ENCODE results near the gene NAALADL2. TPM values are rescaled to one million over a fixed set of nuclear protein-coding genes. Genes with fewer than 3 reads are reported as not detected.

NAALADL2 gene
- total RNA-seq, 1 donor from 2014 or later = 2.9 TPM

DNA sequence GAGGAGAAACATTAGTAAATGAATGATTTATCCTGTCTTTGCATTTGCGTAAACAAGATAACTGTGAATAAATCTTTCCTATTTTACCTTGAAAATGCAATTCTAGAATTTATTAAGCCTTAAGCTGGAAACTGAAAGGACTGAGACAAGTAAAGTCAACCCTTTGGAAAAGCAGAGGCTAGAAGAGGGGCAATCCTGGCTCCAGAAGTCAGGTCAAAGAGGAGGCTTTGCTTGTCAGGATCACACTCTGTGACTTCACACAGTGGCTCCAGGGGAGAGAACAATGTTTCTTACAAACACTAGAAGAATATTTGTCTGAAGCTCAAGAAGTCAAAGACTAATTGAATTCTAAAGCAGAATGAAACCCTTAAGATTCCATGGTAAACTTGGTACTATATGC, 530.4 kb downstream of the NAALADL2 start:
- TF ChIP-seq, protein P1, sequence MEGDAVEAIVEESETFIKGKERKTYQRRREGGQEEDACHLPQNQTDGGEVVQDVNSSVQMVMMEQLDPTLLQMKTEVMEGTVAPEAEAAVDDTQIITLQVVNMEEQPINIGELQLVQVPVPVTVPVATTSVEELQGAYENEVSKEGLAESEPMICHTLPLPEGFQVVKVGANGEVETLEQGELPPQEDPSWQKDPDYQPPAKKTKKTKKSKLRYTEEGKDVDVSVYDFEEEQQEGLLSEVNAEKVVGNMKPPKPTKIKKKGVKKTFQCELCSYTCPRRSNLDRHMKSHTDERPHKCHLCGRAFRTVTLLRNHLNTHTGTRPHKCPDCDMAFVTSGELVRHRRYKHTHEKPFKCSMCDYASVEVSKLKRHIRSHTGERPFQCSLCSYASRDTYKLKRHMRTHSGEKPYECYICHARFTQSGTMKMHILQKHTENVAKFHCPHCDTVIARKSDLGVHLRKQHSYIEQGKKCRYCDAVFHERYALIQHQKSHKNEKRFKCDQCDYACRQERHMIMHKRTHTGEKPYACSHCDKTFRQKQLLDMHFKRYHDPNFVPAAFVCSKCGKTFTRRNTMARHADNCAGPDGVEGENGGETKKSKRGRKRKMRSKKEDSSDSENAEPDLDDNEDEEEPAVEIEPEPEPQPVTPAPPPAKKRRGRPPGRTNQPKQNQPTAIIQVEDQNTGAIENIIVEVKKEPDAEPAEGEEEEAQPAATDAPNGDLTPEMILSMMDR (conservative IDR thresholded peaks at IDR 0.05; ENCODE audit: low read depth, low read length) = no peak
- no peak overlapping the region for H3K4me3 ChIP-seq (ENCODE audit: low read depth, low read length)
- DNase-seq (ENCODE audit: low read depth) = no peak

DNA sequence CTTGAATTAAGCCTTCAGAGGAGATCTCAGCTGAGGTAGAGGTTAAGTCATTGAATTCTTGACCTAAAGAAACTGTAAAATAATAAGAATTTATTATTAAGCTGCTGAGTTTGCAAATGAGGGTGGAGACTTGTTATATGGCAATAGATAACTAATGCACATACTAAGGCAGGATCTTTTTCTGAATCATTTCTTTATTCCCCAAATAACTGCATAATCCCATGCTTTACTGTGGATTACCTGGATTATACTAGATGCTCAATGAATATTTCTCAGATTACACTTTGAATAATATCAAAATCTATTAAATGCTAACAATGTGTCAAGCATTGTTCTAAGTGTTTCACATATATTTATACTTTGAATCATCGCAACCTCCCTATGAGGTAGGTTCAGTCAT, 532.5 kb downstream of the NAALADL2 start:
- TF ChIP-seq, protein P1 (conservative IDR thresholded peaks at IDR 0.05; ENCODE audit: low read depth, low read length) = no peak
- DNase-seq (ENCODE audit: low read depth) = no peak
- H3K4me3 ChIP-seq (ENCODE audit: low read depth, low read length) = no peak overlapping the region

DNA sequence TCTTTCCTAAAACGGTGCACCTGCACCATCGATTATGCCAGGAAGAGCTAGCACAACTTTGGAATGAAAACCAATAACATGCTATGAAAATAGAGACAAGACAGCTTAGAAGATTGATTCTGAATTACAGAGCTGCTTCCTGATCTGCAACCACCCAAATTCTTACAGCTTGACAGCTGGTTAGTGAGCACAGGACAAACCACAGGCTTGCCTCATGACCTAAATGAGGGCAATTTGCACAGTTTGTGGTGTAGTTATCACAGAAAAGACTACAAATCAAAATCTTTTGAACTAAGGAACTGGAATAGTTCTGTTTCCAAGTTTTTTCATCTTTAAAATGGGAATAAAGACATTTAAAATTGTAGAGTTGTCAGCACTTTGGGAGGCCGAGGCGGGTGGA, 533.5 kb downstream of the NAALADL2 start:
- no peak for DNase-seq (ENCODE audit: low read depth)

DNA sequence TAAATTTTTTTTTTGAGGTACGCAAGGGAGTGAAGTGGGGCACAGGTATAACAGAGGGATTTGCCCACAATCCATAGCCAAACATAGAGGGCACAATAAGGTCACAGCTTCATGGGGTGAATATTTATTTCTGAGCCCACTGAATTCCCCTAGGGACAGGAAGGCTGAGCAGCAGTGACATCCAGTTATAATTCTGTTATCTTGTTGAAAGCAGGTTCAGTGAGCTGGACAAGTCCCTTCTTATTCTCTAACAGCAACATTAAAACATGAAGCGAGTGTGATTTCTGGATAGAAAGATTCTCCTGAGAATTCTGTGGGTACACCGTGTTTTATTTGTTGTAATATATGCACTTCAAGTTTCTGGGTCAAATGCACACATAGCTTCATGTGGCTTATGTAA, 538.2 kb downstream of the NAALADL2 start:
- TF ChIP-seq, protein P1 (conservative IDR thresholded peaks at IDR 0.05; ENCODE audit: low read depth, low read length) = no peak
- no peak for DNase-seq (ENCODE audit: low read depth)
- H3K4me3 ChIP-seq (ENCODE audit: low read depth, low read length) = no peak overlapping the region

More for the DNA sequence above, 533.5 kb downstream of the NAALADL2 start:
- H3K4me3 ChIP-seq (ENCODE audit: low read depth, low read length) = no peak overlapping the region
- TF ChIP-seq, protein P1 (conservative IDR thresholded peaks at IDR 0.05; ENCODE audit: low read depth, low read length) = no peak

DNA sequence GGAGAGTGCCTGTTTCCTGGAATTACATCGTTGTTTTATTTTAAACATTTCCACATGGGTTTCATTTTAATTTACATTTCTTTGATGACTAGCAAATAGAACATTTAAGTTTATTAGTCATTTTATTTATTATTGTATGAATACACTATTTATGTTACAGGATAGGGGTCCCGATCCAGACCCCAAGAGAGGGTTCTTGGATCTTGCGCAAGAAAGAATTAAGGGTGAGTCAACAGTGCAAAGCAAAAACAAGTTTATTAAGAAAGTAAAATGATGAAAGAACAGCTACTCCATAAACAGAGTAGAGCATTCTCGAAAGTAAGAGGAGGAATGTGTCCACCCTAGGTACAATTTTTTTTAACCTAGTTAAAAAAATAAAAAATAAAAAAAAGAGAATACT, 539.5 kb downstream of the NAALADL2 start:
- H3K4me3 ChIP-seq (ENCODE audit: low read depth, low read length) = no peak overlapping the region
- TF ChIP-seq, protein P1 (conservative IDR thresholded peaks at IDR 0.05; ENCODE audit: low read depth, low read length) = no peak
- no peak for DNase-seq (ENCODE audit: low read depth)

DNA sequence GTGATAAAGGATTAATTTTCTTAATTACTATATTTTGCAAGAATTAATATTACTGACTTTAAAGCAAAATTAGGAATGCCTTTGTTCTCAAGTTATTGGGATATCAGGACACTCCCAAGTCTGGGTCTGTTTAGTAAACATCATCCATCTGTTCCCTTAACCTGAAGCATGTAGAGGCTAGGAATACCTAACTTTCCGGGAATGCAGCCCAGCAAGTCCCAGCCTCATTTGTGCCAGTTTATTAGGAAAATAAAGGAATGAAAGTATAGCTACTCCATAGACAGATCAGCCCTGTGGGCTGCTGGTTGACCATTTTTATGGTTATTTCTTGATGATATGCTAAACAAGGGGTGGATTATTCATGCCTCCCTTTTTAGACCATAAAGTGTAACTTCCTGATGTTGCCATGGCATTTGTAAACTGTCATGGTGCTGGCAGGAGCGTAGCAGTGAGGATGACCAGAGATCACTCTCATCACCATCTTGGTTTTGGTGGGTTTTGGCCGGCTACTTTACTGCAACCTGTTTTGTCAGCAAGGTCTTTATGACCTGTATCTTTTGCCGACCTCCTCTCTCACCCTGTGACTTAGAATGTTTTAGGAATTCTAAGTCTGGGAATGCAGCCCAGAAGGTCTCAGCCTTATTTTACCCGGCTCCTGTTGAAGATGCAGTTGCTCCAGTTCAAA, 540.2 kb downstream of the NAALADL2 start:
- TF ChIP-seq, protein P1 (conservative IDR thresholded peaks at IDR 0.05; ENCODE audit: low read depth, low read length) = no peak
- H3K4me3 ChIP-seq (ENCODE audit: low read depth, low read length) = no peak overlapping the region
- no peak for DNase-seq (ENCODE audit: low read depth)

DNA sequence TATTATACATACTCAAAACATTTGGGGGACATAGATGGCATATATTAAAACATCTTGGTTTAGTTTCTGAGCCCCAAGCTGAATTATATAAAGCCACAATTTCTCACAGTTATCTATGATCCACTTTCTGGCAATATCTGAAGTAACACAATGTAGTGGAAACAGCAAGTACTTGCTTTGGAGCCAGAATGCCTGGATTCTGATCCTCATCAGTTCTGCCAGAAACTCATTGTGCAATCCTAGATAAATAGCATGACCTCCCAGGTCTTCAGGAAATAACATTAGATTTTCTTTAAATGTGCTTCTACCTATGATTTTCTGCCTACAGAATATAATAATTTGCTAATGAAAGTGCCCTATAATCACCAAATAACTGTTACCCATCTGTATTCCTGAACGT, 544.9 kb downstream of the NAALADL2 start:
- no peak for DNase-seq (ENCODE audit: low read depth)
- TF ChIP-seq, protein P1 (conservative IDR thresholded peaks at IDR 0.05; ENCODE audit: low read depth, low read length) = no peak
- H3K4me3 ChIP-seq (ENCODE audit: low read depth, low read length) = no peak overlapping the region

Measured in epithelial cell of proximal tubule (primary cell).